Measurements from ENCODE around the gene DNAH2. TPM values are rescaled to one million over a fixed set of nuclear protein-coding genes. Genes with fewer than 3 reads are reported as not detected.

Gene DNAH2
- total and polyA plus RNA-seq, 11 donors, result 0.02 to 0.56 (median 0.05) TPM; not detected in 4

- peaks cover 5 to 70% (median 46%) of the 10 kb centered on the region in 12 donors for H3K4me1 ChIP-seq
- WGBS, 4 donors, result 2 to 3% (median 2%) methylated on average over 14 to 19 of the region's 19 CpGs
- intact Hi-C loops (cut with DNase I), result loop anchor here in 3 of 10 donors (2.0 to 5.0 kb wide), 3 partner anchors 20 to 300 kb away; partner anchors contain the start of genes NAA38 (in 1 of the 3), TP53 (in 1 of the 3) and WRAP53 (in 1 of the 3)
These were observed 119.3 kb downstream of the DNAH2 start for GRCh38 chr17:7836596-7837407.

GRCh38 chr17:7837408-7838088, 120.0 kb downstream of the DNAH2 start:
- Histone ChIP-seq H3K27ac (peak overlapping the region in 11 of 12 donors; percentile 92 to 100 (median 98)), H3K4me3 (peak overlapping the region in 9 of 12 donors; percentile 68 to 99 (median 83)), H3K4me1 (peaks cover 5 to 74% (median 46%) of the 10 kb centered on the region in 12 donors), H3K27me3 (no peaks in the 10 kb centered on the region), H3K36me3 (peaks cover 0 to 12% (median 4%) of the 10 kb centered on the region in 9 donors), H3K9me3 (no peaks in the 10 kb centered on the region)
- 7 to 11% (median 10%) methylated on average over 8 of the region's 8 CpGs for WGBS, 4 donors
- TF ChIP-seq POLR2A (IDR thresholded peaks at IDR 0.05), result no peak
- no peak for TF ChIP-seq CTCF (IDR thresholded peaks at IDR 0.05)
- ATAC-seq (no peak), DNase-seq (no peak)
- intact Hi-C loops (cut with DNase I), result loop anchor here in 3 of 10 donors (2.0 to 5.0 kb wide), 3 partner anchors 19 to 300 kb away; partner anchors contain the start of genes NAA38 (in 1 of the 3), TP53 (in 1 of the 3) and WRAP53 (in 1 of the 3)

More at GRCh38 chr17:7836596-7837407, 119.3 kb downstream of the DNAH2 start:
- H3K27me3 ChIP-seq, result no peaks in the 10 kb centered on the region
- peaks cover 0 to 12% (median 4%) of the 10 kb centered on the region in 9 donors for H3K36me3 ChIP-seq
- DNase-seq (peak; percentile 90 to 94 (median 92)), ATAC-seq (peak; percentile 14 to 45 (median 20))
- H3K27ac ChIP-seq, result peak overlapping the region; percentile 86 to 100 (median 98)
- TF ChIP-seq POLR2A (IDR thresholded peaks at IDR 0.05) (no peak), CTCF (IDR thresholded peaks at IDR 0.05) (no peak)
- no peaks in the 10 kb centered on the region for H3K9me3 ChIP-seq
- peak overlapping the region; percentile 59 to 99 (median 80) for H3K4me3 ChIP-seq

GRCh38 chr17:7838090-7839075, 120.8 kb downstream of the DNAH2 start:
- peaks cover 5 to 79% (median 48%) of the 10 kb centered on the region in 12 donors for H3K4me1 ChIP-seq
- H3K4me3 ChIP-seq, result peak overlapping the region in 9 of 12 donors; percentile 13 to 99 (median 76)
- 16 to 19% (median 17%) methylated on average over 10 to 12 of the region's 12 CpGs for WGBS, 4 donors
- no peaks in the 10 kb centered on the region for H3K27me3 ChIP-seq
- peak overlapping the region in 11 of 12 donors; percentile 92 to 100 (median 98) for H3K27ac ChIP-seq
- intact Hi-C loops (cut with DNase I), result loop anchor here in 2 of 10 donors (5.0 kb wide), 2 partner anchors 151 to 299 kb away; partner anchors contain the start of genes TP53 (in 1 of the 2) and WRAP53 (in 1 of the 2)
- ATAC-seq (no peak), DNase-seq (peak in 2 of 5 donors; percentile 49 to 65)
- TF ChIP-seq CTCF (IDR thresholded peaks at IDR 0.05), result no peak
- no peak for TF ChIP-seq POLR2A (IDR thresholded peaks at IDR 0.05)
- H3K9me3 ChIP-seq, result no peaks in the 10 kb centered on the region
- peaks cover 0 to 12% (median 4%) of the 10 kb centered on the region in 9 donors for H3K36me3 ChIP-seq
